GM23338 (cell line): ENCODE results near the gene ZCCHC2.

Source experiments
- CREB1 ChIP-seq: fragments of 250-450 bp; sonication (Bioruptor Pico); IDR thresholded peaks from 2 replicates; pipeline ENCODE4 v1.5.0; 2020; ENCODE audit warnings: low read depth, mild to moderate bottlenecking, moderate library complexity
- EZH2 ChIP-seq: fragments of 200-600 bp; sonication (generic); IDR thresholded peaks from one replicate; pipeline ENCODE4 v1.8.0; 2017; ENCODE audit warnings: antibody characterized with exemption, mild to moderate bottlenecking, low read depth; ENCODE audit not compliant: unreplicated experiment
- EZH2phosphoT487 ChIP-seq: fragments of 200-600 bp; sonication (generic); IDR thresholded peaks from one replicate; pipeline ENCODE4 v1.8.1; 2018; ENCODE audit warnings: antibody characterized with exemption; ENCODE audit not compliant: unreplicated experiment
- JUNB ChIP-seq: IDR thresholded peaks from one replicate; pipeline ENCODE4 v1.6.1; 2016; ENCODE audit warnings: antibody characterized with exemption; ENCODE audit not compliant: unreplicated experiment
- POLR2AphosphoS5 ChIP-seq: IDR thresholded peaks from 2 replicates; pipeline ENCODE4 v1.6.1; 2016; ENCODE audit warnings: antibody characterized with exemption, low read depth
- STAT1 ChIP-seq: IDR thresholded peaks from one replicate; pipeline ENCODE4 v1.6.1; 2016; ENCODE audit warnings: antibody characterized with exemption; ENCODE audit not compliant: unreplicated experiment
- ZNF331 ChIP-seq: fragments of 250-450 bp; sonication (Bioruptor Pico); IDR thresholded peaks from 2 replicates; pipeline ENCODE4 v1.5.0; 2020; ENCODE audit warnings: low read depth, mild to moderate bottlenecking, moderate library complexity
- TF ChIP-seq, protein P1 (sequence below), 2 experiments: fragments of 200-600 bp in 1 of 2; sonication (generic) in 1 of 2; conservative IDR thresholded peaks; 2 replicates each; pipeline versions ENCODE4 v1.5.1 to v1.6.1; 2016 to 2017; ENCODE audit warnings: antibody characterized with exemption in 2 of 2, low read depth in 2 of 2, mild to moderate bottlenecking in 2 of 2, moderate library complexity in 1 of 2
- TF ChIP-seq, protein P2 (sequence below): fragments of 250-450 bp; sonication (Bioruptor Pico); IDR thresholded peaks from 2 replicates; pipeline ENCODE4 v1.5.0; 2020; ENCODE audit warnings: mild to moderate bottlenecking, moderate library complexity
- TF ChIP-seq, protein P3 (sequence below): IDR thresholded peaks from one replicate; pipeline ENCODE4 v1.6.1; 2018; ENCODE audit warnings: antibody characterized with exemption; ENCODE audit not compliant: unreplicated experiment
- TF ChIP-seq, protein P4 (sequence below): IDR thresholded peaks from 2 replicates; pipeline ENCODE4 v1.6.1; 2016; ENCODE audit warnings: antibody characterized with exemption

DNA sequence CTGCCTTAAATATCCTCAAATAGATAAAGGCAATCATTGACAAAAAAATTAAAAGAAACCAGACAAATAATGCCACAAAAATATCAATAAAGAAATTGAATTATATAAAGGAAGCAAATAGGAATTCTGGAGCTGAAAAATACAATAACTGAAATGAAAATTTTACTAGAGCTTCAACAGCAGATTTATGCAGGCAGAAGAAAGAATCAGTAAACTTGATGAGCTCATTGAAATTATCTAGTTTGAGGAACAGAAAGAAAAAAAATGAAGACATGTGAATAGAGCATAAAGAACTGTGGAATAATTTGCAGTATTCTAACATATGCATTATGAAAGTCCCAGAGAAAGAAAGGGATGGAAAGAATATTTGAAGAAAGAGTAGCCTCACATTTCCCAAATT, 41.9 kb upstream of the ZCCHC2 start:
- TF ChIP-seq, protein P1, sequence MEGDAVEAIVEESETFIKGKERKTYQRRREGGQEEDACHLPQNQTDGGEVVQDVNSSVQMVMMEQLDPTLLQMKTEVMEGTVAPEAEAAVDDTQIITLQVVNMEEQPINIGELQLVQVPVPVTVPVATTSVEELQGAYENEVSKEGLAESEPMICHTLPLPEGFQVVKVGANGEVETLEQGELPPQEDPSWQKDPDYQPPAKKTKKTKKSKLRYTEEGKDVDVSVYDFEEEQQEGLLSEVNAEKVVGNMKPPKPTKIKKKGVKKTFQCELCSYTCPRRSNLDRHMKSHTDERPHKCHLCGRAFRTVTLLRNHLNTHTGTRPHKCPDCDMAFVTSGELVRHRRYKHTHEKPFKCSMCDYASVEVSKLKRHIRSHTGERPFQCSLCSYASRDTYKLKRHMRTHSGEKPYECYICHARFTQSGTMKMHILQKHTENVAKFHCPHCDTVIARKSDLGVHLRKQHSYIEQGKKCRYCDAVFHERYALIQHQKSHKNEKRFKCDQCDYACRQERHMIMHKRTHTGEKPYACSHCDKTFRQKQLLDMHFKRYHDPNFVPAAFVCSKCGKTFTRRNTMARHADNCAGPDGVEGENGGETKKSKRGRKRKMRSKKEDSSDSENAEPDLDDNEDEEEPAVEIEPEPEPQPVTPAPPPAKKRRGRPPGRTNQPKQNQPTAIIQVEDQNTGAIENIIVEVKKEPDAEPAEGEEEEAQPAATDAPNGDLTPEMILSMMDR (conservative IDR thresholded peaks at IDR 0.05; ENCODE audit: low read depth in 2 of 2) = no peak
- TF ChIP-seq POLR2AphosphoS5 = no peak
- no peak for TF ChIP-seq EZH2
- TF ChIP-seq, protein P2, sequence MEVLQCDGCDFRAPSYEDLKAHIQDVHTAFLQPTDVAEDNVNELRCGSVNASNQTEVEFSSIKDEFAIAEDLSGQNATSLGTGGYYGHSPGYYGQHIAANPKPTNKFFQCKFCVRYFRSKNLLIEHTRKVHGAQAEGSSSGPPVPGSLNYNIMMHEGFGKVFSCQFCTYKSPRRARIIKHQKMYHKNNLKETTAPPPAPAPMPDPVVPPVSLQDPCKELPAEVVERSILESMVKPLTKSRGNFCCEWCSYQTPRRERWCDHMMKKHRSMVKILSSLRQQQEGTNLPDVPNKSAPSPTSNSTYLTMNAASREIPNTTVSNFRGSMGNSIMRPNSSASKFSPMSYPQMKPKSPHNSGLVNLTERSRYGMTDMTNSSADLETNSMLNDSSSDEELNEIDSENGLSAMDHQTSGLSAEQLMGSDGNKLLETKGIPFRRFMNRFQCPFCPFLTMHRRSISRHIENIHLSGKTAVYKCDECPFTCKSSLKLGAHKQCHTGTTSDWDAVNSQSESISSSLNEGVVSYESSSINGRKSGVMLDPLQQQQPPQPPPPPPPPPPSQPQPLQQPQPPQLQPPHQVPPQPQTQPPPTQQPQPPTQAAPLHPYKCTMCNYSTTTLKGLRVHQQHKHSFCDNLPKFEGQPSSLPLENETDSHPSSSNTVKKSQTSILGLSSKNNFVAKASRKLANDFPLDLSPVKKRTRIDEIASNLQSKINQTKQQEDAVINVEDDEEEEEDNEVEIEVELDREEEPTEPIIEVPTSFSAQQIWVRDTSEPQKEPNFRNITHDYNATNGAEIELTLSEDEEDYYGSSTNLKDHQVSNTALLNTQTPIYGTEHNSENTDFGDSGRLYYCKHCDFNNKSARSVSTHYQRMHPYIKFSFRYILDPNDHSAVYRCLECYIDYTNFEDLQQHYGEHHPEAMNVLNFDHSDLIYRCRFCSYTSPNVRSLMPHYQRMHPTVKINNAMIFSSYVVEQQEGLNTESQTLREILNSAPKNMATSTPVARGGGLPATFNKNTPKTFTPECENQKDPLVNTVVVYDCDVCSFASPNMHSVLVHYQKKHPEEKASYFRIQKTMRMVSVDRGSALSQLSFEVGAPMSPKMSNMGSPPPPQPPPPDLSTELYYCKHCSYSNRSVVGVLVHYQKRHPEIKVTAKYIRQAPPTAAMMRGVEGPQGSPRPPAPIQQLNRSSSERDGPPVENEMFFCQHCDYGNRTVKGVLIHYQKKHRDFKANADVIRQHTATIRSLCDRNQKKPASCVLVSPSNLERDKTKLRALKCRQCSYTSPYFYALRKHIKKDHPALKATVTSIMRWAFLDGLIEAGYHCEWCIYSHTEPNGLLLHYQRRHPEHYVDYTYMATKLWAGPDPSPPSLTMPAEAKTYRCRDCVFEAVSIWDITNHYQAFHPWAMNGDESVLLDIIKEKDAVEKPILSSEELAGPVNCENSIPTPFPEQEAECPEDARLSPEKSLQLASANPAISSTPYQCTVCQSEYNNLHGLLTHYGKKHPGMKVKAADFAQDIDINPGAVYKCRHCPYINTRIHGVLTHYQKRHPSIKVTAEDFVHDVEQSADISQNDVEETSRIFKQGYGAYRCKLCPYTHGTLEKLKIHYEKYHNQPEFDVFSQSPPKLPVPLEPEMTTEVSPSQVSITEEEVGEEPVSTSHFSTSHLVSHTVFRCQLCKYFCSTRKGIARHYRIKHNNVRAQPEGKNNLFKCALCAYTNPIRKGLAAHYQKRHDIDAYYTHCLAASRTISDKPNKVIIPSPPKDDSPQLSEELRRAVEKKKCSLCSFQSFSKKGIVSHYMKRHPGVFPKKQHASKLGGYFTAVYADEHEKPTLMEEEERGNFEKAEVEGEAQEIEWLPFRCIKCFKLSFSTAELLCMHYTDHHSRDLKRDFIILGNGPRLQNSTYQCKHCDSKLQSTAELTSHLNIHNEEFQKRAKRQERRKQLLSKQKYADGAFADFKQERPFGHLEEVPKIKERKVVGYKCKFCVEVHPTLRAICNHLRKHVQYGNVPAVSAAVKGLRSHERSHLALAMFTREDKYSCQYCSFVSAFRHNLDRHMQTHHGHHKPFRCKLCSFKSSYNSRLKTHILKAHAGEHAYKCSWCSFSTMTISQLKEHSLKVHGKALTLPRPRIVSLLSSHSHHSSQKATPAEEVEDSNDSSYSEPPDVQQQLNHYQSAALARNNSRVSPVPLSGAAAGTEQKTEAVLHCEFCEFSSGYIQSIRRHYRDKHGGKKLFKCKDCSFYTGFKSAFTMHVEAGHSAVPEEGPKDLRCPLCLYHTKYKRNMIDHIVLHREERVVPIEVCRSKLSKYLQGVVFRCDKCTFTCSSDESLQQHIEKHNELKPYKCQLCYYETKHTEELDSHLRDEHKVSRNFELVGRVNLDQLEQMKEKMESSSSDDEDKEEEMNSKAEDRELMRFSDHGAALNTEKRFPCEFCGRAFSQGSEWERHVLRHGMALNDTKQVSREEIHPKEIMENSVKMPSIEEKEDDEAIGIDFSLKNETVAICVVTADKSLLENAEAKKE (CRISPR knock-in tag) = no peak
- no peak for TF ChIP-seq ZNF331 (CRISPR knock-in tag)
- TF ChIP-seq, protein P3, sequence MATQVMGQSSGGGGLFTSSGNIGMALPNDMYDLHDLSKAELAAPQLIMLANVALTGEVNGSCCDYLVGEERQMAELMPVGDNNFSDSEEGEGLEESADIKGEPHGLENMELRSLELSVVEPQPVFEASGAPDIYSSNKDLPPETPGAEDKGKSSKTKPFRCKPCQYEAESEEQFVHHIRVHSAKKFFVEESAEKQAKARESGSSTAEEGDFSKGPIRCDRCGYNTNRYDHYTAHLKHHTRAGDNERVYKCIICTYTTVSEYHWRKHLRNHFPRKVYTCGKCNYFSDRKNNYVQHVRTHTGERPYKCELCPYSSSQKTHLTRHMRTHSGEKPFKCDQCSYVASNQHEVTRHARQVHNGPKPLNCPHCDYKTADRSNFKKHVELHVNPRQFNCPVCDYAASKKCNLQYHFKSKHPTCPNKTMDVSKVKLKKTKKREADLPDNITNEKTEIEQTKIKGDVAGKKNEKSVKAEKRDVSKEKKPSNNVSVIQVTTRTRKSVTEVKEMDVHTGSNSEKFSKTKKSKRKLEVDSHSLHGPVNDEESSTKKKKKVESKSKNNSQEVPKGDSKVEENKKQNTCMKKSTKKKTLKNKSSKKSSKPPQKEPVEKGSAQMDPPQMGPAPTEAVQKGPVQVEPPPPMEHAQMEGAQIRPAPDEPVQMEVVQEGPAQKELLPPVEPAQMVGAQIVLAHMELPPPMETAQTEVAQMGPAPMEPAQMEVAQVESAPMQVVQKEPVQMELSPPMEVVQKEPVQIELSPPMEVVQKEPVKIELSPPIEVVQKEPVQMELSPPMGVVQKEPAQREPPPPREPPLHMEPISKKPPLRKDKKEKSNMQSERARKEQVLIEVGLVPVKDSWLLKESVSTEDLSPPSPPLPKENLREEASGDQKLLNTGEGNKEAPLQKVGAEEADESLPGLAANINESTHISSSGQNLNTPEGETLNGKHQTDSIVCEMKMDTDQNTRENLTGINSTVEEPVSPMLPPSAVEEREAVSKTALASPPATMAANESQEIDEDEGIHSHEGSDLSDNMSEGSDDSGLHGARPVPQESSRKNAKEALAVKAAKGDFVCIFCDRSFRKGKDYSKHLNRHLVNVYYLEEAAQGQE = no peak
- TF ChIP-seq EZH2phosphoT487 = no peak
- TF ChIP-seq STAT1 = no peak
- TF ChIP-seq, protein P4, sequence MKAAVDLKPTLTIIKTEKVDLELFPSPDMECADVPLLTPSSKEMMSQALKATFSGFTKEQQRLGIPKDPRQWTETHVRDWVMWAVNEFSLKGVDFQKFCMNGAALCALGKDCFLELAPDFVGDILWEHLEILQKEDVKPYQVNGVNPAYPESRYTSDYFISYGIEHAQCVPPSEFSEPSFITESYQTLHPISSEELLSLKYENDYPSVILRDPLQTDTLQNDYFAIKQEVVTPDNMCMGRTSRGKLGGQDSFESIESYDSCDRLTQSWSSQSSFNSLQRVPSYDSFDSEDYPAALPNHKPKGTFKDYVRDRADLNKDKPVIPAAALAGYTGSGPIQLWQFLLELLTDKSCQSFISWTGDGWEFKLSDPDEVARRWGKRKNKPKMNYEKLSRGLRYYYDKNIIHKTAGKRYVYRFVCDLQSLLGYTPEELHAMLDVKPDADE = no peak
- TF ChIP-seq JUNB = no peak
- no peak for TF ChIP-seq CREB1 (CRISPR knock-in tag)
